Thoracic aorta (tissue), 2 donors: Measurements from ENCODE around the gene BRSK1. TPM values are rescaled to one million over a fixed set of nuclear protein-coding genes. Genes with fewer than 3 reads are reported as not detected.

Experiments
- ATAC-seq: fragments of 150-250 bp; one replicate; pipeline ENCODE4 v1.8.0; 2017; ENCODE audit warnings: low read depth; ENCODE audit not compliant: insufficient number of reproducible peaks, low FRiP score
- DNase-seq: peaks from one replicate; pipeline ENCODE4 v3.0.0-alpha.2; 2020; ENCODE audit warnings: low spot score
- H3K27ac ChIP-seq, 2 donors: fragments of 200-600 bp; sonication (generic); 1 replicate in 1 of 2; 2 replicates in 1 of 2; pipeline ENCODE4 v1.5.1; 2016; ENCODE audit warnings: mild to moderate bottlenecking in 2 of 2, moderate library complexity in 2 of 2
- H3K27me3 ChIP-seq: fragments of 200-600 bp; sonication (generic); replicated peaks from 2 replicates; pipeline ENCODE4 v1.6.0; 2016; ENCODE audit warnings: mild to moderate bottlenecking; ENCODE audit not compliant: insufficient read depth
- H3K36me3 ChIP-seq: fragments of 200-600 bp; sonication (generic); one replicate; pipeline ENCODE4 v1.5.1; 2016
- H3K4me1 ChIP-seq, 2 donors: fragments of 200-600 bp; sonication (generic); 1 replicate in 1 of 2; 2 replicates in 1 of 2; pipeline versions ENCODE4 v1.5.1 to v1.6.0; 2016; ENCODE audit warnings: low read depth in 2 of 2, mild to moderate bottlenecking in 1 of 2; ENCODE audit not compliant: control insufficient read depth in 1 of 2
- H3K4me3 ChIP-seq: fragments of 200-600 bp; sonication (generic); 2 replicates; pipeline ENCODE4 v1.5.1; 2016; ENCODE audit warnings: mild to moderate bottlenecking
- H3K9me3 ChIP-seq: fragments of 200-600 bp; sonication (generic); 2 replicates; pipeline ENCODE4 v1.5.1; 2016
- total RNA-seq, 2 donors: library from RNA; depleted of rRNA; stranded (reverse); fragments of >200 nt; gene quantifications; one replicate each; pipeline versions ENCODE4 v1.1.0 to v1.2.3, GENCODE V29; 2016
- TF ChIP-seq, protein P1 (sequence below): fragments of 200-600 bp; sonication (generic); IDR thresholded peaks from one replicate; pipeline ENCODE4 v1.5.1; 2019; ENCODE audit warnings: antibody characterized with exemption

Gene BRSK1
- total RNA-seq, 2 donors from 2014 or later = 10.8 to 16.7 TPM

DNA sequence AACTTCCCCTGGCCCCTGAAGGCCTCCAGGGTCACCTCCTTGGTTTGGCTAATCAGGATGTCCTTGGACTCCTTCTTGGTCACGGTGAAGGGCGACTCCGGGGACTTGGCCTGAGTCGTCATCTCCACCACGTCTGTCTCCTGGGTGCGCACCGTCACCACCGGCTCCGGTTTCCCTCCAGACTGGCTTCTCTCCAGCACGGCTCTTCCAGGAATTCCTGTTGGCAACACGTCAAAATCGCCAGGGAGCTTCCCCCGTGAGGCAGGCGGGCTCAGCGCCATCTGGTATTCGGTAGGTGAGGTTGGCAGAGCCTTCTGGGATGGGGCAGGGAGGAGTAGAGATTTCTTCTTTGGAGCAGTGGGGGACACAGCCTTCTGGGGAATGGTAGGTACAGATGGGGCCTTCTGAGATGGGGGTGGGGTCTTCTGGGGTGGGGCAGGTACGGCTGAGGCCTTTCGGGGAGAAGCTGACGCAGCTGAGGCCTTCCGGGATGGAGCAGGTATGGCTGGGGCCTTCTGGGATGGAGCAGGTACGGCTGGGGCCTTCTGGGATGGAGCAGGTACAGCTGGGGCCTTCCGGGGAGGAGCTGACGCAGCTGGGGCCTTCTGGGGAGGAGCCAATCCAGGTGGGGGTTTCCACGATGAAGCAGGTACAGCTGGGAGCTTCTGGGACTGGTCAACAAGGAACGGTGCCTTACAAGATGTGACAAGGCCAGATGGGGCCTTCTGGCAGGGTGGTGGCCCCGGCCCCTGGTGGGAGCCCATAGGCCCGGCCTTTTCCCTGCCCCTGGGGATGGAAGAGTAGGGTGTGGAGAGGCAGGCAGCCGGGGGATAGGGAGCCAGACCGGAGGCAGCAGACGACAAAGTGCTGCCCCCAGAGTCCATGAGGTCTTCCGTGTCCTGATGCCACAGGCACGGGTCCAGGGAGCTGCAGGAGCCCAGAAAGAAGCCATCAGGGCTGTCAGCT is 75.4 kb downstream of the BRSK1 start:
- Histone ChIP-seq H3K36me3 (no peaks in the 10 kb centered on the region), H3K27ac (no peak overlapping the region), H3K9me3 (no peaks in the 10 kb centered on the region), H3K27me3 (no peaks in the 10 kb centered on the region), H3K4me1 (peaks cover 0 to under 1% of the 10 kb centered on the region in 2 donors), H3K4me3 (no peak overlapping the region)
- TF ChIP-seq, protein P1, sequence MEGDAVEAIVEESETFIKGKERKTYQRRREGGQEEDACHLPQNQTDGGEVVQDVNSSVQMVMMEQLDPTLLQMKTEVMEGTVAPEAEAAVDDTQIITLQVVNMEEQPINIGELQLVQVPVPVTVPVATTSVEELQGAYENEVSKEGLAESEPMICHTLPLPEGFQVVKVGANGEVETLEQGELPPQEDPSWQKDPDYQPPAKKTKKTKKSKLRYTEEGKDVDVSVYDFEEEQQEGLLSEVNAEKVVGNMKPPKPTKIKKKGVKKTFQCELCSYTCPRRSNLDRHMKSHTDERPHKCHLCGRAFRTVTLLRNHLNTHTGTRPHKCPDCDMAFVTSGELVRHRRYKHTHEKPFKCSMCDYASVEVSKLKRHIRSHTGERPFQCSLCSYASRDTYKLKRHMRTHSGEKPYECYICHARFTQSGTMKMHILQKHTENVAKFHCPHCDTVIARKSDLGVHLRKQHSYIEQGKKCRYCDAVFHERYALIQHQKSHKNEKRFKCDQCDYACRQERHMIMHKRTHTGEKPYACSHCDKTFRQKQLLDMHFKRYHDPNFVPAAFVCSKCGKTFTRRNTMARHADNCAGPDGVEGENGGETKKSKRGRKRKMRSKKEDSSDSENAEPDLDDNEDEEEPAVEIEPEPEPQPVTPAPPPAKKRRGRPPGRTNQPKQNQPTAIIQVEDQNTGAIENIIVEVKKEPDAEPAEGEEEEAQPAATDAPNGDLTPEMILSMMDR = no peak
- ATAC-seq (no peak), DNase-seq (no peak)

DNA sequence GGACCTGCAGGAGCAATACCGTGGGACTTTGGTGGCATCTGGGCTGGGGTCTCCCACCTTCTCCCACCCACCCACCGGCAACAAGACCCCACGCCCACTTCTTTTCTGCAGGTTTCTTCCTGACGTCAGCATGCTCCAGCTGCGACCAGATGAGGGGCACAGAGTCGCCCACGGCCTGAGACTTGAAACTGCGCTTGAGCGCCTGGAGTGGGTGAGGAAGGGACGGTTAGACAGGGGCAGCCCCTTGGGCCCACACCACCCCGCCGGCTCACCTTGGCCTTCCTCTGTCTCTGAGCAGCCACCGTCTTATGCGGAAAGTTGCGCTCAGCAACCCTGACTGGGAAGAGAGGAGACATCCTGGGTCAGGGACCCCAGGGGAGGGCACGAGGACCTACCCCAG is 77.1 kb downstream of the BRSK1 start:
- Histone ChIP-seq H3K4me3 (no peak overlapping the region), H3K9me3 (no peaks in the 10 kb centered on the region), H3K27me3 (no peaks in the 10 kb centered on the region), H3K36me3 (no peaks in the 10 kb centered on the region), H3K27ac (no peak overlapping the region), H3K4me1 (no peaks in the 10 kb centered on the region)
- ATAC-seq (no peak), DNase-seq (no peak)
- TF ChIP-seq, protein P1 = no peak

Other genes with a start within 250 kb of the BRSK1 start
- gene GP6, start 245.7 kb upstream of the BRSK1 start, total RNA-seq = not detected
- gene RDH13, start 220.8 kb upstream of the BRSK1 start, total RNA-seq = 10 to 100 TPM; 22.2 to 23.6 TPM
- 10 to 100 TPM in 1 of 2 donors, 1 to 10 TPM in 1; 5.4 to 16.3 TPM for gene EPS8L1, start 208.1 kb upstream of the BRSK1 start, total RNA-seq
- gene PPP1R12C, start 166.4 kb upstream of the BRSK1 start, total RNA-seq = 100 to 1,000 TPM; 194 to 250 TPM
- not detected for gene TNNT1, start 134.8 kb upstream of the BRSK1 start, total RNA-seq
- not detected for gene TNNI3, start 126.3 kb upstream of the BRSK1 start, total RNA-seq
- not detected for gene DNAAF3, start 117.4 kb upstream of the BRSK1 start, total RNA-seq
- gene SYT5, start 103.7 kb upstream of the BRSK1 start, total RNA-seq = not detected
- gene PTPRH, start 74.5 kb upstream of the BRSK1 start, total RNA-seq = 1 to 10 TPM in 1 of 2 donors, under 1 TPM in 1; 0.14 to 1.1 TPM
- gene TMEM86B, start 55.2 kb upstream of the BRSK1 start, total RNA-seq = 1 to 10 TPM; 2.4 to 4.8 TPM
- gene PPP6R1, start 25.0 kb upstream of the BRSK1 start, total RNA-seq = 10 to 100 TPM; 46.7 to 52.3 TPM
- 10 to 100 TPM; 26.8 to 26.9 TPM for gene HSPBP1, start 3.9 kb upstream of the BRSK1 start, total RNA-seq
- gene TMEM150B, start 41.3 kb downstream of the BRSK1 start, total RNA-seq = 1 to 10 TPM in 1 of 2 donors, not detected in 1; 6.8 TPM
- 10 to 100 TPM; 10.2 to 25.2 TPM for gene KMT5C, start 55.9 kb downstream of the BRSK1 start, total RNA-seq
- gene COX6B2, start 70.7 kb downstream of the BRSK1 start, total RNA-seq = not detected
- gene GARIN5B, start 79.3 kb downstream of the BRSK1 start, total RNA-seq = not detected
- gene IL11, start 86.5 kb downstream of the BRSK1 start, total RNA-seq = under 1 TPM in 1 of 2 donors, not detected in 1; 0.92 TPM
- not detected for gene TMEM190, start 92.8 kb downstream of the BRSK1 start, total RNA-seq
- 1 to 10 TPM in 1 of 2 donors, not detected in 1; 4.2 TPM for gene TMEM238, start 100.3 kb downstream of the BRSK1 start, total RNA-seq
- 100 to 1,000 TPM; 175 to 274 TPM for gene RPL28, start 101.9 kb downstream of the BRSK1 start, total RNA-seq
- gene UBE2S, start 123.8 kb downstream of the BRSK1 start, total RNA-seq = 10 to 100 TPM; 16.3 to 17.9 TPM
- gene SHISA7, start 159.3 kb downstream of the BRSK1 start, total RNA-seq = not detected
- gene ISOC2, start 177.6 kb downstream of the BRSK1 start, total RNA-seq = 10 to 100 TPM; 18.8 to 27.4 TPM
- gene C19orf85, start 180.8 kb downstream of the BRSK1 start, total RNA-seq = not detected
- gene ZNF628, start 192.6 kb downstream of the BRSK1 start, total RNA-seq = 1 to 10 TPM; 3.5 to 7.2 TPM
- gene NAT14, start 201.2 kb downstream of the BRSK1 start, total RNA-seq = 1 to 10 TPM; 3.4 to 3.8 TPM
- 10 to 100 TPM in 1 of 2 donors, 1 to 10 TPM in 1; 4.3 to 58.3 TPM for gene SSC5D, start 204.4 kb downstream of the BRSK1 start, total RNA-seq